ENCODE measurements around the gene PCDH18.
"Not testable (repeated sequence)": the region's sequence is repeated elsewhere in the genome, so short reads cannot be mapped to it uniquely, and the experiment has no call there.

PCDH18 gene

DNA sequence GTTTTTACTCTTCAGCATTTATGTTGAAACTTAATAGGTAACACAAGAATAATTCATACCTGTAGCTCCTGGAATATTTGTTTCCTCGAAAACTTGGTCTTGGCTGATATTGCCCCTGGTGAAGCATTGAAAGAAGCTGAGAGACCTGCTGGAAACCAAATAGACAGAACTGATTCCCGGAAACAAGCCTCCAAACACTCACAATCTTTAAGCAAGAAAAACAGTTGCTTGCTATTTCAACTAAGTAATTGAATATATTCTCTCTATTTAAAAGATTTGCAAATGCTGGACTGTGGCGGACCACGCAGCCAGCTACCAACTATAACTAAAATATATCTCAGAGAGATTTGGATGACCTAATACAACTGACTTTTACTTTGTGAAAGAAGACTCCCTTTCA is 3.6 kb downstream of the PCDH18 start:
- DNase-seq, result no peak

DNA sequence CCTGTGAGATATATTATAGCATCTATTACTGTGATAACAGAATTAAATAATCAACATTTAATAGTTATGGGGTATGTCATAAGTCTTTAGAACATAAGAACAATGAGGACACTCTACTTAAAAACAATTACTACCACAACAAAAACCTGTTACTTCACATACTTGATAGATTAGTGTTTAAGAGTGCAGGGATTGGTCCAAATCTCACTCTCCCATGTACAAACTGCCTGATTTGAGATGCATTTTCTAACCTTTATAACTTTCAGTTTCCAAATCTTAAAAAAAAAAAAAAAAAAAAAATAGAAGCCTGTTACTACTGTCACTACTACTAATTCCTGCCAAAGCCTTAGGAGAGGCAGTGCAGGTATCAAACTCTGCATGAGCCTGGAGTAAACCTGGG is 5.6 kb downstream of the PCDH18 start:
- no peak for DNase-seq

DNA sequence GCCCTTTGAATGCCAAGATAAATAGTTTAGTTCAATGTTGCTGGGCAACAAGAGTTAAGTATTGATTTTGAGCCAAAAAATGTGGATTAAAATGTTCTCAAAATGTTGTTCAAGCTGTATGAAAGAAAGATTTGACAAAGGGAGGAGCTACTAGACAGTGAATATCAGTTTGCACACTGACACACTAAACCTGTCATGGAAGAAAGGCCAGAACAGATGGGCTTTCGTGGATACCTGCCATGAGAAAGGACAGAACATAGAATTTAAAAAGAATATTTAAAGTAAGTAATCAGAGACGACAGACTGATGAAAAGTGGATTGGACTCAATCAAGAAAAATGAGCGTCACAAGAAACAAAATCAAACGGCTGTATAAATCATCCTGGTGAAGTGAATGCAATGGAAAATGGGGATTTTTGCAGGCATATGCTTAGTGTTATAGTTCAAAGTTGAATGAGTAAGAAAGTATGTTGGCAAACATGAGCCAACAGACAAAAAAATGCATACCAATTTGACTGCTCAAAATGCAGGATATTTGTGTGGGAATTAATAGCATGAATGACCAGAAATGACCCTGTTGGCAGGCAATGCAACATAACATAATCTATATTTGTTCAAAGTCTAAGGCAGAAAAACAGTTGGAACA is 7.4 kb downstream of the PCDH18 start:
- no peak for DNase-seq

DNA sequence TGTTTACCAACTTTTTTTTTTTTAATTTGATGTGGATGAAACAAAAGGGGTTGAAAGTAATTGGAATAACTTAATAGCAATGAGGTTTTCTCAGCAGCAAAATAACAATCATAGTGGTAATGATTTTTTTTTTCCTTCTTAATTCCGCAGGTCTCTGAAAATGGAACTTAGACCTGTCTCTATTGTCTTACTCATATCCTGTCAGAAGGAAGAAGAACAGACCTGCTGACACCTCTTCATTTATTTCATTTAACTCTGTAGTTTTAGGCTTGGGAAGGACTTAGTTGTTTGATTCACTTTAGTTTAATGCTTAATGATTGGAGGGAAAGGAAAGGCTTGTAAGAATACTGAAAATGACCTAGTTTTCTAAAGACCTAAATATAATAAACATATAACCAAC is 9.0 kb downstream of the PCDH18 start:
- DNase-seq, result no peak

DNA sequence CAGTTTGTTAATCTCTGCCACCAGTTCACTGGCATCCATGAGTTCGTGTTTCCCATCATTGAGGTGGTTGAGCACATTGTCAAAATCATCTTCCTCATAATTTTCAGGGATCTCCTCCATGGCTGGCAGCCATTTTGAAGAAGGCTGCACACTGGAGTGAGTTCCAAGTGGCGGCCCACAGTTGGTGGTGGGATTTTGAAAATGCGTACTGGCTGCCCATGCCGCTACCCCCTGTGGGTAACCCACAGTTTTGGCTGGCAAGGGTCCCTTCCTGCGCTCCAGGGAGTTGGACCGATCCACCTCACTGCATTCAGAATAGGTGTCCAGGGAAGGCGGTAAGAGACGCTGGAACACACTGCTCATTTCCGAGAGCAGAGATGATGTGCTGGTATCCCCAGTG is 11.2 kb downstream of the PCDH18 start:
- no peak for DNase-seq

DNA sequence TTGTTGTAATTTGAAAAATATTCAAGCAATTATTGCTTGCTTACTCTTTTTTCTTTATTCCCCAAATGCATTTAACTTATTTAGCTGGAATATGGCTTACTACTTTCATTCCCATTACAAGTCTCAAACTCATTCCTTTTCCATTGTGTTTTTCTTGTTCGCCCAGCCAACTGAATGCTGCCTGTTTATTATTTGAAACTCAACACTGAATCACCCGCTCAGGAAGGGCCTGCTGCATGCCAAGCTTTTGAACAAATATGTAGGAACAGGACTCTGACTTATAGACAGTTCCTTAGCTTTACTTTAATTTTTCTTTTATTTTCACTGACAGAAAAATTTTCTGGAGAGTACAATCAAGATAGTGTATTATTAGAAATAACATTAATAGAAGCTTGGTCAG is 12.9 kb downstream of the PCDH18 start:
- no peak for DNase-seq

DNA sequence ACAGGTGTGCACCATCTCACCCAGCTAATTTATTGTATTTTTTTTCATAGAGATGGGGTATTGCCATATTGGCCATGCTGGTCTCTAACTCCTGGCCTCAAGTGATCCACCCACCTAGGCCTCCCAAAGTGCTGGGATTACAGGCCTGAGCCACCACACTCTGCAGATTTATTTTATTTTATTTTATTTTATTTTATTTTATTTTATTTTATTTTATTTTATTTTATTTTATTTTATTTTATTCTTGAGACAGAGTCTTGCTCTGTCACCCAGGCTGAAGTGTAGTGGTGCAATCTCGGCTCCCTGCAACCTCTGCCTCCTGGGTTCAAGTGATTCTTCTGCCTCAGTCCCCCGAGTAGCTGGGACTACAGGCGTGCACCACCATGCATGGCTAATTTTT is 15.0 kb downstream of the PCDH18 start:
- not testable (repeated sequence) for DNase-seq

DNA sequence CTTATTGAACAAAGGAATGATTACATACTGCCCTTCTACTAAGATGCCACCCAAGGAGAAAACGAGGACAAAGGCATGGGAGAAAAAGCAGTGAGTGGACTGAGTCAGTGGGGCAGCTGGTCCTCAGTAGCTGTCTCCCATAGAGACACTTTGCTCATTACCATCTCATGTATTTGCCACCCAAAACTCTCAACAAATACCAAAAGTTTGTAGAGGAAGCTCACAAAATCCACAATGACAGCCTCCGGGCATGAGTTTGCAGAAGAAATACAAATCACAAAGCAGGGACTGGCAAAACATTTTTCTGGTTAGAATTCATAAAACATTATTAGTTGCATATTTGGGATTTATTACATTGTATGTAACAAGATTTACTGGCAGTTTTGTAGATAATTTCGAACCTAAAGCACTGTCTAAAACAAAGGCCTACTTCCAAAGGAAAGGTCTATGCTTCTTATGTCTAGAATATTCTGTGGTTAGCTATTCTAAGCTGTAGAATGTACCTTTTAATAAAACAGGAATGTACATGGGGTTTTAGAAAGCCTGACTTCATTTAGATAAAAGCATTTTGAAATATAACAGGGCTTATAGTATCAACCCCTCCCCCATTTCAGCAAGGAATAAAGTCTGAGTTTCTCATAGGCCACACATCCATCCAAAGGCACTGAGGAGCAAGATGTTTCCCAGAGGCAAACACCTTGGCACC is 17.7 kb downstream of the PCDH18 start:
- no peak for DNase-seq

DNA sequence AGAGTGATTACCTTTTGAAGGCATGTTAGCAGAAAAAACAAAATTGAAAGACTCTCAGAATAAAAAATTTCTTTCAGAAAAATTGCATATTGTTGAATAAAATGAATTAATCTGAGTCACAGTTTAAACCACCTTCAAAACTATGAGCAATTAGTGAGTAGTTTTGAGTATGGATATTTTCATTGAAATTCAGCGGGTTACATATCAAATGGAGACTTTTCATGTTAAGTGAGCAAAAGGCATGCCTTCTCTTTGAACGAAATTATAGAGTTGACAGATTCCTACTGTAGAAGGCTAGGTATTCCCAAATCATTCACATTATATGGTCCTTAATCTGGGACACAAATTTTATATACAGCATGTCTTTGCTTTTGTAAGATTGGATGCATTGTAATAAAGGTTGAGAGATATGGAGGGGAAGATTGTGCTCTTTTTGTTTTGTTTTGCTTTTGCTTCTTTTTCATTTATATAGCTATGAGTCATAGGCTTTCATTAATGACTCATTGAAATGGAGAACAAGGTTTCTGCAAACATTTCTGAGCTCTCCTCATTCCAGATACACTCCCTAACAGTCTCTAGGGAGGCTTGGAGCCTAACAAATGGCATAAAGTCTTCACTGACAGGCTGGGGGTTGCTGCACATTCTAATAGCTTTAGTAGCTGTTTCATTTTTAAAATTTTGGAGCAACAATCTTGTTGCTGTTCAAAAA is 21.6 kb downstream of the PCDH18 start:
- no peak for DNase-seq

DNA sequence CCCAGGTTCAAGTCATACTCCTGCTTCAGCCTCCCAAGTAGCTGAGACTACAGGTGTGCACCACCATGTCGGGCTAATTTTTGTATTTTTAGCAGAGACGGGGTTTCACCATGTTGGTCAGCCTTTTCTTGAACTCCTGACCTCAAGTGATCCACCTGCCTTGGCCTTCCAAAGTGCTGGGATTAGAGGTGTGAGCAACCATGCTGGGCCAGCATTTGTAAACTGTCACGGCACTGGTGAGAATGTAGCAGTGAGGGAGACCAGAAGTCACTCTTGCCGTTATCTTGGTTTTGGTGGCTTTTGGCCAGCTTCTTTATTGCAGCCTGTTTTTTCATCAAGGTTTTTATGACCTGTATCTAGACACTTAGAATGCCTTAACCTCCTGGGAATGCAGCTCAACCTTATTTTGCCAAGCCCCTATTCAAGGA is 22.4 kb downstream of the PCDH18 start:
- no peak for DNase-seq

DNA sequence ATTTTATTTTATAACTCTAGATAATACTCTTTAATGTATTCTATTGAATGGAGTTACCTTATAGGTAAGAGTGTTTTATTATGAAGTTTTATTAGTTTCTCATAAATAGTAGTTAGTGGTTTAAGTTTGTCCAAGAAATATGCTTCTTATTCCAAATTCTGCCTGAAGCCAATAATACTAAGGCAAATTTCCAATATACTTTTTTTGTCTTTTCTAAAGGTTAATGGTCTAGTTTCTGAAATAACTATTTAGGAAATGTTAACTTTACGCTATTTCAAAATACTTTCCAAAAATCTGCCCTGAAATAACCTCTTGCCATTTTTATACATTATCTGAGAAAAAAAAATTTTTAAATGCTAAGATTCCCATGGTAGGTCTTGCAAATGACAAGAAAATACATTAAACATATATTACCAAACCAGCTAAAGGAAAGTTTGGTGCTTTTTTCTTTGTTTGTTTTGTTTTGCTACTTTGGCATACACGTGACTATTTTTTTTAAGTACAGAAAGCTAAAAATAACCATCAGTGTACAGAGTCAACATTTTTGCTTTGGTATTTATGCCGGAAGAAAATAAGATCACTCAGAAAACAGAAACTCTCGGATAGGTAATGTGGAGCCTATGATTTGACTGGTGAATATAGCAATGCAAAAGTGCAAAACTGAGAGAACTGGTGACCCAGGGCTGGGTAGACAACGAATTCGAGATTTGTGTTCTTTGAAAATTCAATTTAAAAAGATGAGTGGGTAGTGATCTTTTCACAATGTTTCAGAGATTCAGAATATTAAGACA is 29.8 kb downstream of the PCDH18 start:
- DNase-seq, result no peak

DNA sequence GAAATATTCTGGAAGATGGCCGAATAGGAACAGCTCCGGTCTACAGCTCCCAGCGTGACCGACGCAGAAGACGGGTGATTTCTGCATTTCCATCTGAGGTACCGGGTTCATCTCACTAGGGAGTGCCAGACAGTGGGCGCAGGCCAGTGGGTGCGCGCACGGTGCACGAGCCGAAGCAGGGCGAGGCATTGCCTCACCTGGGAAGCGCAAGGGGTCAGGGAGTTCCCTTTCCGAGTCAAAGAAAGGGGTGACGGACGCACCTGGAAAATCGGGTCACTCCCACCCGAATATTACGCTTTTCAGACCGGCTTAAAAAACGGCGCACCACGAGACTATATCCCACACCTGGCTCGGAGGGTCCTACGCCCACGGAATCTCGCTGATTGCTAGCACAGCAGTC is 36.0 kb downstream of the PCDH18 start:
- DNase-seq, result not testable (repeated sequence)

DNA sequence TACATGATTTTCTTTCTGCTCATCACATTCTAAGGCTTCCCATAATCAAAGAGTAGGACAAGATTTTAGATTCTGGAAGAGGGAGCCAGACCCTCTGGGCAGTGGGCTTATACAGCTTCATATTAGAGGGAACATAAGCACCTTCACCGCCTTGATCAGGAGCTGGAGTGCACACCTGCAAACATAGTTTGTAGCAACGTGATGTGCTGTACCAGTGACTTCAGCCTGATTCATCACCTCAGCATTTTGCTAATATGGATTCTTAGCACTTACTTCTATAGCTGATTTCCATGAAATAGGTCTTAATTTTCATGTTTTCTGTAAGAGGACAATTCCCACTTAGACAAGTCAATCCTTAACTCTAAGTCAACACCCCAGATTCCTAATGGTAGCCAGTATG is 36.7 kb downstream of the PCDH18 start:
- no peak for DNase-seq

DNA sequence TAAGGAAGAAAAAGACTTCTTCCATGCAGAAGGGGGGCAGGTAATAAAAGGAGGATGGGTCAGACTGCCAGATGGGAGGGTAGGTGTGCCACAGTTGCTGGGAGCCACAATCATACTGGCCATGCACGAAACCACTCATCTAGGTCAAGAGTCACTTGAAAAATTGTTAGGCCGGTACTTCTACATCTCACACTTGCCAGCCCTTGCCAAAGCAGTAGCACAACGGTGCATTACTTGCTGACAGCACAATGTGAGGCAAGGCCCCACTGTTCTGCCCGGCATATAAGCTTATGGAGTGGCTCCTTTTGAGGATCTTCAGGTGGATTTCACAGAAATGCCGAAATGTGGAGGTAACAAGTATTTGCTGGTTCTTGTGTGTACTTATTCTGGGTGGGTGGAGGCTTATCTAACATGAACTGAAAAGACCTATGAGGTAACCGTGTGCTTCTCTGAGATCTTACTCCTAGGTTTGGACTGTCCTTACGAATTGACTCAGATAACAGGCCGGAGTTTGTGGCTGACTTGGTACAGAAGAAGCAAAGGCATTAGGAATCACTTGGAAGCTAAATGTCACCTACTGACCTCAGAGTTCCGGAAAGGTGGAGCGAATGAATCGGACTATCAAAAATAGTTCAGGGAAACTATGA is 48.9 kb downstream of the PCDH18 start:
- not testable (repeated sequence) for DNase-seq

DNA sequence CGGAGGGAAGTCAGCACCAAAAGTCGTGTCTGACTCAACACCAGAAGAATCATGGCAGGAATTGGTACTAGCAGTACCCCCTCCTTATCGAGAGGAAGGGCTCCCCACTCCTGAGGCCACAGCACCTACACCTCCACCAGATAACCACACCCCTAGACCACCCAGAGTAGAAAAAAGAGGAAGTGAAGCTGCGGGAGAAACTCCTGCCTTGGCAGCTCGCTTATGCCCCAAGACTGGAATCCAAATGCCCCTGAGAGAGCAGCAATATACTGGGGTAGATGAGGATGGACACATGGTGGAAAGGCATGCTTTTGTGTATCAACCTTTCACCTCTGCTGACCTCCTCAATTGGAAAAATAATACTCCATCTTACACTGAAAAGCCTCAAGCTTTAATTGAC is 52.6 kb downstream of the PCDH18 start:
- not testable (repeated sequence) for DNase-seq

DNA sequence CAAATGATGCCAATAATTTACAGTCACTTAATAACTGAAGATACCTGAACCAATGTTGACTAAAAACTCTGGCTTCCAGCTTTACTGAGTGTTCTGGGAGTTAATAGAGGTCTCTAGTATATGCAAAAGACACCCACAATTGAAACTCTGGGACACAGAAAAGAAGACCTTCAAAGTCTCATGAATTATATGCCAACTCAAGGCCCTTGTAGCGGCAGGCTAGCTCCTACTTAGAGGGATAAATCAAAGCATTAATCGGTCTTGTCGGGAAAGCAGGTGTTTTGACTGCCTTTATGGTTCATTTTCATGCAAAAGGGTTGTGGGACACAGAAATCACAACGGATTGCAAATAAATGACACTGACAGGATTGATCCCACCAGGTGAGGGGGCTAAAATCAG is 55.9 kb downstream of the PCDH18 start:
- DNase-seq, result no peak

DNA sequence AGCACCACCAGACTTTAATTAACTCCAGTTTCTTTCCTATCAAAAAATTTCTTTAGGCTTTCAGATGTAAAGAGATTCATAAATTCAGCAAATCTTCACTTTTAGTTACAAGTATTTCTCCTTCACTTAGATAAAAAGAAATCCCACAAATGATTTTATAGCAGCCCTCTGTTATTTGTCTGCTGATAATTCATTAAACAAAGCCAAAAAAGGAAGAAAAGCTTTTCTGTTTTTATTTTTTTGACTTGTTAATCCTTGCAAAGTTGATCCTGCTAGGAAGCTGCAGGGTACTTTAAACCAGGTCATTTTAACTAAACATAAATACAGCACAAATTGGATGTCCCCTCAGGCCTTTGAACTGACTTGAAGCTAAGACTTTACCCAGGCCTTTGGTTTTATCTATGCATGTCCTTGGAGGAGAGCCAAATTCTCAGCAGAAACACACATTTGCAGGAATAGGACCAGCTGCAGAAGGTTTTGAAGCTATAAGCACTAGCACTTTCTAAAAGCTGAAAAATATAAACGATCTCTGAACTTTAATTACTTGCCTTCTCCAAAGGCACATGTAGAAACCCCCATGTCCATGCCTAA is 57.5 kb downstream of the PCDH18 start:
- no peak for DNase-seq

DNA sequence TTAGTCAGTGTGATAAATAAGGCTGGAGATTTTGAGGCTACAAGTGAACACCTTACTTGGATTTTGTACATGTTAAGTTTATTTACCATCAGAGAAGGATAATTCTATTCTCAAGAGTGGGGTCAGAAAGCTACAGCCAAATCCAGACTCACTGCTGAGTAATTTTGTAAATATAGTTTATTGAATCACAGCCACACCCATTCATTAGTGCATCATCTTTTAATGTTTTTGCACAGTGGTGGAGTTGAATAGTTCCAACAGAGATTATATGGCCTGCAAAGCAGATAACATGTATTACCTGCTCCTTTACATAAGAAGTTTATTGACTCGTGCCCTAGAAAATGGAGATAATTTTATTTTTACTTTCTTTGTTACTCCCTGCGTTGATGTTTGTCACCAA is 60.4 kb downstream of the PCDH18 start:
- DNase-seq, result no peak

DNA sequence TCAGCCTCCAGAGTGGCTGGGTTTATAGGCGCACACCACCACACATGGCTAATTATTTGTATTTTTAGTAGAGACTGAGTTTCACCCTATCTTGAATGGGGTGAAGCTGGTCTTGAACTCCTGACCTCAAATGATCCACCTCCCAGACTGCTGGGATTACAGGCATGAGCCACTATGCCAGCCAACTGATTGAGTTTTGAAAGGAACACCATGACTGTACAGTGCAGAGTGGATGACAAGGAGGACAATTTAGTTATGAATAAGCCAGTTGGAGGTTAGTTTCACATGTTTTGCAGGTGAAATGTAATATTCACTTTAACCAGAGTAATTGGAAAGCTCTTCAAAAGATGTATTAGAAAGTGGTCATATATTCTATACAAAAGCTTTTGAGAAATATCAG is 60.8 kb downstream of the PCDH18 start:
- DNase-seq, result no peak

DNA sequence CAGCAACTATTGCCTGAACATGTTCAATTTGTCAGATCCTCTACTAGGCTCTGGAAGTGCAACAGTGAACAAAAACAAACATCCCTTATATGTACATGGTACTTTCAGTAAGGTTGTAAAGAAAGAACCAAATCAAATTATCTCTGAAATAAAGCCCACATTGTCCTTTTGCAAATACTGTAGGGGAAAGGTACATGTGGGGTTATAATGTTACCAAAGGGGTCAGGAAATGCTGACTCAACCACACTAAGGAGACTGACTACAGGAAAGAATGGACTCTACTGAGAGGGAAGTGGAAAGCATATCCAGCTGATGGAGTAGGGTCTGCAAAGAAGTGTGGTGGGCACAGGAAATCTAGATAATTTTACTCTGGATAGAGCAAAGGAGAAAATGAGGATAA is 61.5 kb downstream of the PCDH18 start:
- DNase-seq, result no peak
